Ascending aorta (tissue), 2 donors: ENCODE data around the gene NFIA. TPM values are rescaled to one million over a fixed set of nuclear protein-coding genes. Genes with fewer than 3 reads are reported as not detected.
A peak's percentile ranks its signal among the peaks of the same experiment; 100 is the strongest.

ENCODE experiments used
- DNase-seq, 2 donors: peaks; one replicate each; pipeline ENCODE4 v3.0.0-alpha.2; 2019; ENCODE audit warnings: low spot score in 2 of 2
- H3K27ac ChIP-seq, 2 donors: fragments of 200-600 bp; sonication (generic); one replicate each; pipeline ENCODE4 v1.5.1; 2016 to 2017; ENCODE audit warnings: mild to moderate bottlenecking in 1 of 2
- H3K27me3 ChIP-seq: fragments of 200-600 bp; sonication (generic); one replicate; pipeline ENCODE4 v1.5.1; 2017
- H3K36me3 ChIP-seq, 2 donors: fragments of 200-600 bp; sonication (generic); one replicate each; pipeline ENCODE4 v1.5.1; 2016
- H3K4me1 ChIP-seq, 2 donors: fragments of 200-600 bp; sonication (generic); one replicate each; pipeline ENCODE4 v1.5.1; 2016 to 2017; ENCODE audit warnings: mild to moderate bottlenecking in 1 of 2
- H3K4me3 ChIP-seq, 2 donors: fragments of 200-600 bp; sonication (generic); one replicate each; pipeline ENCODE4 v1.5.1; 2016 to 2017; ENCODE audit warnings: mild to moderate bottlenecking in 1 of 2
- H3K9me3 ChIP-seq, 2 donors: fragments of 200-600 bp; sonication (generic); one replicate each; pipeline ENCODE4 v1.5.1; 2016
- CTCF ChIP-seq, 3 experiments: fragments of 200-600 bp in 2 of 3; fragments of 450-650 bp in 1 of 3; sonication (generic) in 2 of 3; IDR thresholded peaks; one replicate each; pipeline ENCODE4 v1.5.1; 2016 to 2019; ENCODE audit warnings: antibody characterized with exemption in 3 of 3, mild to moderate bottlenecking in 1 of 3, moderate library complexity in 1 of 3
- intact Hi-C: fragments of 100-400 bp; cut with DNase I; formaldehyde crosslinking; loops from one replicate; pipeline ENCODE4 v1.15.1; 2023
- total RNA-seq: library from RNA; depleted of rRNA; stranded (reverse); fragments of >200 nt; gene quantifications from one replicate; pipeline ENCODE4 v1.1.0, GENCODE V29; 2016

NFIA gene
- total RNA-seq, 1 donor from 2014 or later: 52.0 TPM

GRCh38 chr1:61181067-61182038, 99.0 kb downstream of the NFIA start:
- TF ChIP-seq CTCF (IDR thresholded peaks at IDR 0.05): no peak
- Histone ChIP-seq H3K4me1 (peaks cover 9 to 74% of the 10 kb centered on the region in 2 donors), H3K27ac (peak overlapping the region; percentile 56 to 92)

GRCh38 chr1:61182049-61182448, 99.7 kb downstream of the NFIA start:
- no peak overlapping the region for H3K4me3 ChIP-seq
- H3K36me3 ChIP-seq: no peaks in the 10 kb centered on the region
- DNase-seq: peak in 1 of 2 donors; percentile 67
- TF ChIP-seq CTCF (IDR thresholded peaks at IDR 0.05): no peak
- H3K4me1 ChIP-seq: peaks cover 9 to 80% of the 10 kb centered on the region in 2 donors
- H3K27me3 ChIP-seq: no peaks in the 10 kb centered on the region
- peak overlapping the region; percentile 84 to 92 for H3K27ac ChIP-seq
- intact Hi-C loops: loop anchor here (5.0 to 10.0 kb wide), 2 partner anchors 155 to 423 kb away; no protein-coding TSS in a partner anchor
- no peaks in the 10 kb centered on the region for H3K9me3 ChIP-seq

More at GRCh38 chr1:61181067-61182038, 99.0 kb downstream of the NFIA start:
- intact Hi-C loops: loop anchor here (5.0 to 10.0 kb wide), 2 partner anchors 156 to 423 kb away; no protein-coding TSS in a partner anchor
- no peak for DNase-seq
- Histone ChIP-seq H3K36me3 (no peaks in the 10 kb centered on the region), H3K27me3 (no peaks in the 10 kb centered on the region), H3K4me3 (no peak overlapping the region), H3K9me3 (no peaks in the 10 kb centered on the region)

- Histone ChIP-seq H3K4me1 (peaks cover 9 to 83% of the 10 kb centered on the region in 2 donors), H3K27ac (peak overlapping the region; percentile 84 to 92), H3K36me3 (no peaks in the 10 kb centered on the region), H3K4me3 (no peak overlapping the region), H3K27me3 (no peaks in the 10 kb centered on the region), H3K9me3 (no peaks in the 10 kb centered on the region)
- DNase-seq: no peak
- intact Hi-C loops: loop anchor here (5.0 to 10.0 kb wide), 2 partner anchors 155 to 422 kb away; no protein-coding TSS in a partner anchor
- no peak for TF ChIP-seq CTCF (IDR thresholded peaks at IDR 0.05)
These were observed 100.1 kb downstream of the NFIA start for GRCh38 chr1:61182480-61182879.

GRCh38 chr1:61183471-61184039, 101.2 kb downstream of the NFIA start:
- Histone ChIP-seq H3K4me1 (peaks cover 9 to 84% of the 10 kb centered on the region in 2 donors), H3K4me3 (peak overlapping the region; percentile 56 to 58), H3K36me3 (no peaks in the 10 kb centered on the region), H3K27me3 (no peaks in the 10 kb centered on the region), H3K27ac (peak overlapping the region; percentile 84 to 92), H3K9me3 (no peaks in the 10 kb centered on the region)
- TF ChIP-seq CTCF (IDR thresholded peaks at IDR 0.05): no peak
- intact Hi-C loops: loop anchor here (5.0 to 10.0 kb wide), 2 partner anchors 154 to 421 kb away; no protein-coding TSS in a partner anchor
- peak in 1 of 2 donors; percentile 72 for DNase-seq

- Histone ChIP-seq H3K4me1 (peaks cover 9 to 82% of the 10 kb centered on the region in 2 donors), H3K27me3 (no peaks in the 10 kb centered on the region)
- intact Hi-C loops: loop anchor here (5.0 to 10.0 kb wide), 2 partner anchors 153 to 421 kb away; no protein-coding TSS in a partner anchor
These were observed 101.8 kb downstream of the NFIA start for GRCh38 chr1:61184040-61184713.

More at GRCh38 chr1:61184040-61184713, 101.8 kb downstream of the NFIA start:
- H3K36me3 ChIP-seq: no peaks in the 10 kb centered on the region
- H3K27ac ChIP-seq: peak overlapping the region; percentile 84 to 92
- no peak for TF ChIP-seq CTCF (IDR thresholded peaks at IDR 0.05)
- DNase-seq: peak; percentile 75 to 96
- peak overlapping the region; percentile 56 to 58 for H3K4me3 ChIP-seq
- H3K9me3 ChIP-seq: no peaks in the 10 kb centered on the region
